K562 (cell line): ENCODE results near the gene GPR108. TPM values are rescaled to one million over a fixed set of nuclear protein-coding genes. Genes with fewer than 3 reads are reported as not detected.

Experiments used
- ATAC-seq: fragments of 200-7000 bp; cut with Tn5 transposase; 3 replicates; pipeline ENCODE4 v1.9.1; 2020; ENCODE audit warnings: moderate library complexity
- BruUV-seq: library from RNA; stranded (reverse); fragments of 400-500 nt; replicated peaks from 2 replicates; lab custom pipeline; 2021; lab: Mats Ljungman, UMichigan
- CTCF ChIA-PET: fragments of 300-600 bp; formaldehyde crosslinking; extraction: SDS; loops from one replicate; lab custom pipeline; 2021; ENCODE audit warnings: low intra/inter-chr PET ratio; lab: Yijun Ruan, JAX
- POLR2A ChIA-PET: fragments of 300-600, 350-650 bp; sonication (Branson Sonifier 250); formaldehyde crosslinking; extraction: SDS; loops from one replicate; lab custom pipeline; 2021; ENCODE audit warnings: antibody characterized with exemption, inconsistent platforms; lab: Yijun Ruan, JAX
- DNase-seq, 4 experiments: peaks; one replicate each; pipeline versions ENCODE4 v3.0.0 to v3.0.0-alpha.2; 2011 to 2018; ENCODE audit warnings: low spot score in 3 of 4, mixed read lengths in 3 of 4; ENCODE audit errors: extremely low read depth in 1 of 4
- FAIRE-seq: peaks from 2 replicates; lab custom pipeline; 2011; peaks lifted over from hg19 to GRCh38; lab: Jason Lieb, UNC
- H2AFZ ChIP-seq: 2 replicates; pipeline ENCODE4 v1.6.0; 2011; ENCODE audit warnings: low read depth, low read length, control low read depth, inconsistent platforms
- H3K27ac ChIP-seq: fragments of 200-600 bp; 3 replicates; pipeline ENCODE4 v1.8.0; 2011; ENCODE audit warnings: low read depth, mild to moderate bottlenecking, control low read depth, inconsistent platforms, low read length, moderate library complexity, mixed read lengths; ENCODE audit errors: extremely low read depth
- H3K27me3 ChIP-seq, 2 experiments: fragments of 300-600 bp in 1 of 2; 2 replicates in 1 of 2; 3 replicates in 1 of 2; pipeline versions ENCODE4 v1.6.0 to v1.8.0; 2011; ENCODE audit warnings: inconsistent platforms in 2 of 2, low read length in 2 of 2, mild to moderate bottlenecking in 1 of 2, mixed read lengths in 1 of 2, moderate library complexity in 1 of 2; ENCODE audit not compliant: control insufficient read depth in 2 of 2, insufficient read depth in 2 of 2
- H3K36me3 ChIP-seq: fragments of 300-600 bp; 3 replicates; pipeline ENCODE4 v1.8.0; 2011; ENCODE audit warnings: mild to moderate bottlenecking, low read length, inconsistent platforms; ENCODE audit not compliant: control insufficient read depth, insufficient read depth
- H3K4me1 ChIP-seq, 2 experiments: fragments of 200-600 bp in 1 of 2; replicated peaks in 1 of 2; 2 replicates in 1 of 2; 3 replicates in 1 of 2; pipeline versions ENCODE4 v1.5.1 to v1.8.0; 2011; ENCODE audit warnings: inconsistent platforms in 2 of 2, low read length in 2 of 2, mild to moderate bottlenecking in 1 of 2, mixed read lengths in 1 of 2, moderate library complexity in 1 of 2; ENCODE audit not compliant: control insufficient read depth in 2 of 2, insufficient read depth in 2 of 2
- H3K4me2 ChIP-seq: 2 replicates; pipeline ENCODE4 v1.6.1; 2011; ENCODE audit warnings: low read length, control low read depth, inconsistent platforms, mixed read lengths; ENCODE audit not compliant: insufficient read depth
- H3K4me3 ChIP-seq: fragments of 200-600 bp; sonication (generic), shearing (Covaris generic); 2 replicates; pipeline ENCODE4 v1.5.1; 2016; ENCODE audit warnings: control low read depth, inconsistent platforms
- H3K79me2 ChIP-seq: fragments of 200-600 bp; 3 replicates; pipeline ENCODE4 v1.8.0; 2011; ENCODE audit warnings: low read length, inconsistent platforms; ENCODE audit not compliant: control insufficient read depth, insufficient read depth
- H3K9ac ChIP-seq, 2 experiments: 2 replicates each; pipeline versions ENCODE4 v1.6.0 to v1.6.1; 2011; ENCODE audit warnings: low read depth in 2 of 2, low read length in 2 of 2, control low read depth in 1 of 2, inconsistent platforms in 1 of 2, mild to moderate bottlenecking in 1 of 2, mixed read lengths in 1 of 2; ENCODE audit not compliant: insufficient read depth in 1 of 2
- H3K9me1 ChIP-seq: one replicate; pipeline ENCODE4 v1.6.0; 2011; ENCODE audit warnings: inconsistent platforms, mild to moderate bottlenecking, low read length, moderate library complexity; ENCODE audit not compliant: control insufficient read depth, insufficient read depth
- H3K9me3 ChIP-seq: replicated peaks from 2 replicates; pipeline ENCODE4 v1.5.1; 2011; ENCODE audit warnings: low read depth, low read length, inconsistent platforms; ENCODE audit not compliant: control insufficient read depth, insufficient read depth
- H4K20me1 ChIP-seq: replicated peaks from 2 replicates; pipeline ENCODE4 v1.6.1; 2011; ENCODE audit warnings: low read length, inconsistent platforms, mixed read lengths; ENCODE audit not compliant: control insufficient read depth, insufficient read depth
- ADNP ChIP-seq: fragments of 200-800 bp; sonication (Bioruptor generic); IDR thresholded peaks from 2 replicates; pipeline ENCODE4 v1.6.1; 2016; ENCODE audit warnings: missing genetic modification characterization, missing compliant biosample characterization
- CCAR2 ChIP-seq: fragments of 200-400 bp; formaldehyde crosslinking; IDR thresholded peaks from 2 replicates; pipeline ENCODE4 v1.6.1; 2017; ENCODE audit warnings: mild to moderate bottlenecking, low read depth, low read length
- CSDE1 ChIP-seq, 2 experiments: fragments of 450-650 bp; IDR thresholded peaks; 2 replicates each; pipeline ENCODE4 v1.6.1; 2016; ENCODE audit warnings: mild to moderate bottlenecking in 1 of 2
- ELF2 ChIP-seq: fragments of 250-450 bp; sonication (Bioruptor Pico); IDR thresholded peaks from 2 replicates; pipeline ENCODE4 v1.5.0; 2021; ENCODE audit warnings: mild to moderate bottlenecking
- GABPA ChIP-seq: fragments of 200-800 bp; sonication (Bioruptor generic); conservative IDR thresholded peaks from 2 replicates; pipeline ENCODE4 v1.6.1; 2016; ENCODE audit warnings: low read depth, missing genetic modification characterization, missing compliant biosample characterization
- HEY1 ChIP-seq: fragments of 250-450 bp; sonication (Bioruptor Pico); IDR thresholded peaks from 2 replicates; pipeline ENCODE4 v1.5.0; 2020; ENCODE audit warnings: mild to moderate bottlenecking, moderate library complexity, borderline replicate concordance
- HOXB6 ChIP-seq: fragments of 250-450 bp; sonication (Bioruptor Pico); IDR thresholded peaks from 2 replicates; pipeline ENCODE4 v1.5.1; 2022; ENCODE audit warnings: mild to moderate bottlenecking, borderline replicate concordance
- MXI1 ChIP-seq: IDR thresholded peaks from 2 replicates; pipeline ENCODE4 v1.6.1; 2011; ENCODE audit warnings: low read depth, mild to moderate bottlenecking, improper control_type of control experiment, low read length
- PML ChIP-seq: IDR thresholded peaks from 2 replicates; pipeline ENCODE4 v1.6.1; 2012; ENCODE audit warnings: low read length, inconsistent platforms
- XRCC3 ChIP-seq: fragments of 450-650 bp; IDR thresholded peaks from 2 replicates; pipeline ENCODE4 v1.6.1; 2017; ENCODE audit warnings: mild to moderate bottlenecking, moderate library complexity
- ZEB2 ChIP-seq: fragments of 450-650 bp; IDR thresholded peaks from 2 replicates; pipeline ENCODE4 v1.6.1; 2016
- ZFP36 ChIP-seq: fragments of 150-350 bp; IDR thresholded peaks from 2 replicates; pipeline ENCODE4 v1.6.1; 2018; ENCODE audit warnings: low read length, low read depth; ENCODE audit not compliant: partially characterized antibody
- ZFX ChIP-seq: sonication (generic); formaldehyde crosslinking; IDR thresholded peaks from 2 replicates; pipeline ENCODE4 v1.8.0; 2022; ENCODE audit warnings: mild to moderate bottlenecking, missing genetic modification reagents, moderate library complexity
- ZNF263 ChIP-seq: sonication (generic); formaldehyde crosslinking; IDR thresholded peaks from 2 replicates; pipeline ENCODE4 v1.8.0; 2022; ENCODE audit warnings: mild to moderate bottlenecking, missing genetic modification reagents, borderline replicate concordance
- ZSCAN32 ChIP-seq: fragments of 450-650 bp; formaldehyde crosslinking; IDR thresholded peaks from 2 replicates; pipeline ENCODE4 v1.4.0; 2020; ENCODE audit warnings: mild to moderate bottlenecking, moderate library complexity
- WGBS: fragments of 100-300 bp; shearing (Covaris generic); methylation state at CpG from one replicate; pipeline ENCODE4 v1.1.6; 2016; ENCODE audit warnings: low coverage, mixed read lengths; ENCODE audit not compliant: insufficient coverage; ENCODE audit errors: missing lambda C conversion rate; 5-methylcytosine and 5-hydroxymethylcytosine counted together
- in situ Hi-C: fragments of 300-500 bp; cut with MboI; formaldehyde crosslinking; loops from 4 replicates; pipeline ENCODE4 v1.15.0; 2018; ENCODE audit warnings: inconsistent platforms, mixed read lengths
- intact Hi-C: fragments of 100-400 bp; cut with micrococcal nuclease; formaldehyde crosslinking; loops from 2 replicates; pipeline ENCODE4 v1.14.2; 2022
- polyA plus RNA-seq, 8 experiments: library from polyadenylated mRNA; depleted of rRNA in 4 of 8; stranded (reverse) in 5 of 8; unstranded in 3 of 8; fragments of >200 nt; fragmentation: Nextera tagmentation in 2 of 8; fragmentation: Illumina TruSeq in 1 of 8; extraction: Ambion mirVana in 2 of 8; extraction: Trizol in 1 of 8; gene quantifications; 2 replicates each; pipeline versions ENCODE4 v1.2.1 to v1.2.3, GENCODE V29; 2011 to 2014; ENCODE audit warnings: inconsistent platforms in 1 of 8, missing spikeins in 1 of 8
- total RNA-seq, 7 experiments: library from RNA; depleted of rRNA in 6 of 7; stranded (reverse); fragments of >200 nt in 6 of 7; fragmentation: Illumina TruSeq in 2 of 7; extraction: Trizol in 2 of 7; gene quantifications; 2 replicates each; pipeline versions ENCODE4 v1.2.1 to v1.2.3, GENCODE V29; 2011 to 2021; ENCODE audit warnings: low replicate concordance in 1 of 7
- TF ChIP-seq, protein P1 (sequence below): fragments of 450-650 bp; formaldehyde crosslinking; IDR thresholded peaks from 2 replicates; pipeline ENCODE4 v1.4.0; 2020; ENCODE audit warnings: mild to moderate bottlenecking, moderate library complexity
- TF ChIP-seq, protein P2 (sequence below): fragments of 250-450 bp; sonication (Bioruptor Pico); IDR thresholded peaks from 2 replicates; pipeline ENCODE4 v1.8.0; 2022; ENCODE audit warnings: inconsistent platforms, mild to moderate bottlenecking, moderate library complexity, borderline replicate concordance

Gene GPR108
- total and polyA plus RNA-seq, 9 of the 15 experiments (the other 6 are each of a cell fraction or from before 2014, with no cell fraction given): 2.4 to 33.2 (median 24.4) TPM

DNA sequence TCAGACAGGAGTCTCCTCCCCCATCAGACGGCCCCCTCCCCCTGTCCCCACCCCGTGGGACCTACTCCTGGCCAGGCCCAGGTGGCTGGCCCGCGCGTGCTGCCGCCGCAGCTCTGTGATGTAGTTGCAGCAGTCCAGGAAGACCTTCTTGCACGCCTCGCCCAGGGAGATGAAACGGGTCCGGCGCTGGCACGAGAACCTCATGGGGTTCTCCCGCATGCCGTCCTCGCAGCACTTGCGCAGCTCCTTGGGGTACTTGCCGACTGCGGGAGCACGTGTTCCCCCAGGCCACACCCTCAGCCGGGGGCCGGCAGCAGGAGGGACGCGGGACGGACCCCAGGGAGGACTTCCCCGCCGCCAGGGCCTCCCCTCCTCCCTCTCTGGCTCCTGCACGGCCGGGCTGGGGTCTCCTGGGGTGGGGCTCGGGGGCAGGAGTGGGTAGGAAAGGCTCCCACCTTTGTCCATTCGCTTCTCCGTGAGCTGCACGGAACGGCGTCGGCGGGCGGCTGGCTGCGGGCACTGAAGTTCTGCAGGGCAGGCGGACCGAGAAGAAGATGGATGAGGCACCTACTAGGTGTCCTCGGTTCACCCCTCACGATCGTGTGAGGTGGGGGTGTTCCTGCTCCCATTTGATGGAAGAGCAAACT, 30.2 kb downstream of the GPR108 start (continued):
- TF ChIP-seq XRCC3: no peak
- TF ChIP-seq GABPA (tag): no peak
- TF ChIP-seq, all 486 proteins: peak for 2

DNA sequence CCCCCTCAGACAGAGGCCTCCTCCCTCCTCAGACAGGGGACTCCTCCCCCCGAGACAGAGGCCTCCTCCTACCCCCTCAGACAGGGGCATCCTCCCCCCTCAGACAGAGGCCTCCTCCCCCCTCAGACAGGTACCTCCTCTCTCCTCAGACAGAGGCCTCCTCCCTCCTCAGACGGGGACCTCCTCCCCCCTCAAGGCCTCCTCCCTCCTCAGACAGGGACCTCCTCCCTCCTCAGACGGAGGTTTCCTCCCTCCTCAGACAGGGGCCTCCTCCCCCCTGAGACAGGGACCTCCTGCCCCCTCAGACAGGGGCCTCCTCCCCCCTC, 30.8 kb downstream of the GPR108 start:
- Histone ChIP-seq H3K4me2 (no peak overlapping the region), H3K9me3 (no peaks in the 10 kb centered on the region), H3K36me3 (no peaks in the 10 kb centered on the region), H3K27me3 (peaks cover 20 to 40% of the 10 kb centered on the region in 2 experiments; a peak in 4 of 5 replicates), H3K4me3 (no peak overlapping the region), H3K79me2 (no peaks in the 10 kb centered on the region), H2AFZ (no peak overlapping the region), H3K27ac (no peak overlapping the region), H3K9ac (no peak overlapping the region), H3K4me1 (peaks cover 0 to 19% of the 10 kb centered on the region in 2 experiments; a peak in 2 of 5 replicates), H3K9me1 (no peaks in the 10 kb centered on the region), H4K20me1 (0 out of 2 replicates have a peak, but pooled peaks cover 3% of the 10 kb centered on the region)
- ChIA-PET POLR2A (no interaction called here), CTCF (no interaction called here)
- no CpG with 5 or more reads among the region's 3 CpGs for WGBS
- BruUV-seq: no TSS peak
- TF ChIP-seq HEY1 (no peak), CSDE1 (IDR thresholded peaks at IDR 0.05) (no peak), HOXB6 (CRISPR knock-in tag) (no peak), ELF2 (CRISPR knock-in tag) (no peak), PML (no peak), ZEB2 (no peak), ZFX (CRISPR knock-in tag) (no peak), MXI1 (no peak), CCAR2 (no peak), ZFP36 (peak; percentile 73), ZNF263 (CRISPR knock-in tag) (peak; percentile 62; the same call in 1 of the 2 replicates), ZSCAN32 (CRISPR knock-in tag) (no peak), ADNP (tag) (no peak)
- TF ChIP-seq, protein P1, sequence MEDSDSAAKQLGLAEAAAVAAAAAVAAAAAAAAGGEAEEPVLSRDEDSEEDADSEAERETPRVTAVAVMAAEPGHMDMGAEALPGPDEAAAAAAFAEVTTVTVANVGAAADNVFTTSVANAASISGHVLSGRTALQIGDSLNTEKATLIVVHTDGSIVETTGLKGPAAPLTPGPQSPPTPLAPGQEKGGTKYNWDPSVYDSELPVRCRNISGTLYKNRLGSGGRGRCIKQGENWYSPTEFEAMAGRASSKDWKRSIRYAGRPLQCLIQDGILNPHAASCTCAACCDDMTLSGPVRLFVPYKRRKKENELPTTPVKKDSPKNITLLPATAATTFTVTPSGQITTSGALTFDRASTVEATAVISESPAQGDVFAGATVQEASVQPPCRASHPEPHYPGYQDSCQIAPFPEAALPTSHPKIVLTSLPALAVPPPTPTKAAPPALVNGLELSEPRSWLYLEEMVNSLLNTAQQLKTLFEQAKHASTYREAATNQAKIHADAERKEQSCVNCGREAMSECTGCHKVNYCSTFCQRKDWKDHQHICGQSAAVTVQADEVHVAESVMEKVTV: no peak
- TF ChIP-seq, protein P2, sequence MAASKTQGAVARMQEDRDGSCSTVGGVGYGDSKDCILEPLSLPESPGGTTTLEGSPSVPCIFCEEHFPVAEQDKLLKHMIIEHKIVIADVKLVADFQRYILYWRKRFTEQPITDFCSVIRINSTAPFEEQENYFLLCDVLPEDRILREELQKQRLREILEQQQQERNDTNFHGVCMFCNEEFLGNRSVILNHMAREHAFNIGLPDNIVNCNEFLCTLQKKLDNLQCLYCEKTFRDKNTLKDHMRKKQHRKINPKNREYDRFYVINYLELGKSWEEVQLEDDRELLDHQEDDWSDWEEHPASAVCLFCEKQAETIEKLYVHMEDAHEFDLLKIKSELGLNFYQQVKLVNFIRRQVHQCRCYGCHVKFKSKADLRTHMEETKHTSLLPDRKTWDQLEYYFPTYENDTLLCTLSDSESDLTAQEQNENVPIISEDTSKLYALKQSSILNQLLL: no peak
- no peak for DNase-seq
- intact Hi-C loops: no loop called here
- in situ Hi-C loops: no loop called here
- FAIRE-seq: no peak
- no peak for ATAC-seq
